ENCODE results near the gene PODXL.
"Not testable (repeated sequence)": the region's sequence is repeated elsewhere in the genome, so short reads cannot be mapped to it uniquely, and the experiment has no call there.

DNA sequence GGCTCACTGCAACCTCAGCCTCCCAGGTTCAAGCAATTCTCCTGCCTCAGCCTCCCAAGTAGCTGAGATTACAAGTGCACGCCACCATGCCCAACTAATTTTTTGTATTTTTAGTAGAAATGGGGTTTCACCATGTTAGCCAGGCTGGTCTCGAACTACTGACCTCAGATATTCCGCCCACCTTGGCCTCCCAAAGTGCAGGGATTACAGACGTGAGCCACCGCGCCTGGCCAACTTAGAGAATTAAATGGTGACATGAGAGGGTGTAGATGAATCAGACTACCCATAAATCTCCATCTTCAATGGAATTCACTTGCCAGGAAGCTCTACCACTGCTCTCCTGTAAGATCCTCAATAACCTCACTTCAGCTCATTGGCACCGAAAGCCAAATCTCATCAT is 41.0 kb downstream of the PODXL start:
- TF ChIP-seq POLR2A, CTCF, POLR2AphosphoS5 (IDR thresholded peaks at IDR 0.05): not testable (repeated sequence)
